Smooth muscle cell (in vitro differentiated cells): Measurements from ENCODE around the gene GIGYF2. TPM values are rescaled to one million over a fixed set of nuclear protein-coding genes. Genes with fewer than 3 reads are reported as not detected.

Source experiments
- DNase-seq: peaks from one replicate; lab custom pipeline; 2025; ENCODE audit not compliant: unreplicated experiment; lab: John Stamatoyannopoulos, UW
- H2AFZ ChIP-seq: fragments of 200-600 bp; sonication (generic); 2 replicates; pipeline ENCODE4 v1.6.0; 2016; ENCODE audit warnings: antibody characterized with exemption, low read depth, mild to moderate bottlenecking
- H3F3A ChIP-seq: fragments of 200-600 bp; sonication (generic); 2 replicates; pipeline ENCODE4 v1.6.0; 2017; ENCODE audit warnings: antibody characterized with exemption, low read depth
- H3K27ac ChIP-seq: fragments of 200-600 bp; sonication (generic); 2 replicates; pipeline ENCODE4 v1.5.1; 2016; ENCODE audit warnings: low read depth, mild to moderate bottlenecking
- H3K27me3 ChIP-seq: fragments of 200-600 bp; sonication (generic); 2 replicates; pipeline ENCODE4 v1.6.1; 2016; ENCODE audit warnings: low read depth, mild to moderate bottlenecking
- H3K36me3 ChIP-seq: fragments of 200-600 bp; sonication (generic); 2 replicates; pipeline ENCODE4 v1.5.1; 2016; ENCODE audit warnings: low read depth
- H3K4me1 ChIP-seq: fragments of 200-600 bp; sonication (generic); 2 replicates; pipeline ENCODE4 v1.5.1; 2016; ENCODE audit warnings: low read depth
- H3K4me2 ChIP-seq: fragments of 200-600 bp; sonication (generic); 2 replicates; pipeline ENCODE4 v1.6.0; 2016; ENCODE audit warnings: mild to moderate bottlenecking
- H3K4me3 ChIP-seq: fragments of 200-600 bp; sonication (generic); 2 replicates; pipeline ENCODE4 v1.5.1; 2016; ENCODE audit warnings: mild to moderate bottlenecking
- H3K79me2 ChIP-seq: fragments of 200-600 bp; sonication (generic); 2 replicates; pipeline ENCODE4 v1.6.0; 2016; ENCODE audit warnings: low read depth, mild to moderate bottlenecking
- H3K9ac ChIP-seq: fragments of 200-600 bp; sonication (generic); 2 replicates; pipeline ENCODE4 v1.6.0; 2016; ENCODE audit warnings: low read depth
- H3K9me3 ChIP-seq: fragments of 200-600 bp; sonication (generic); replicated peaks from 2 replicates; pipeline ENCODE4 v1.5.1; 2016; ENCODE audit warnings: low read depth
- H4K20me1 ChIP-seq: fragments of 200-600 bp; sonication (generic); 2 replicates; pipeline ENCODE4 v1.6.0; 2016; ENCODE audit warnings: low read depth
- CTCF ChIP-seq: fragments of 200-600 bp; sonication (generic); IDR thresholded peaks from 2 replicates; pipeline ENCODE4 v1.5.1; 2017; ENCODE audit warnings: borderline replicate concordance, mild to moderate bottlenecking, antibody characterized with exemption; ENCODE audit not compliant: insufficient read depth, poor library complexity, severe bottlenecking
- WGBS: methylation state at CpG from one replicate; pipeline ENCODE4 v1.1.7; 2016; ENCODE audit warnings: low lambda C conversion rate; 5-methylcytosine and 5-hydroxymethylcytosine counted together
- polyA plus RNA-seq: library from polyadenylated mRNA; unstranded; fragments of >200 nt; fragmentation: Nextera tagmentation; extraction: Ambion mirVana; gene quantifications from 2 replicates; pipeline ENCODE4 v1.2.1, GENCODE V29; 2016
- total RNA-seq: library from RNA; depleted of rRNA; stranded (reverse); fragments of >200 nt; gene quantifications from 2 replicates; pipeline ENCODE4 v1.2.3, GENCODE V29; 2014

GIGYF2 gene
- total and polyA plus RNA-seq, 2 experiments from 2014 or later: 16.2 to 57.6 TPM

DNA sequence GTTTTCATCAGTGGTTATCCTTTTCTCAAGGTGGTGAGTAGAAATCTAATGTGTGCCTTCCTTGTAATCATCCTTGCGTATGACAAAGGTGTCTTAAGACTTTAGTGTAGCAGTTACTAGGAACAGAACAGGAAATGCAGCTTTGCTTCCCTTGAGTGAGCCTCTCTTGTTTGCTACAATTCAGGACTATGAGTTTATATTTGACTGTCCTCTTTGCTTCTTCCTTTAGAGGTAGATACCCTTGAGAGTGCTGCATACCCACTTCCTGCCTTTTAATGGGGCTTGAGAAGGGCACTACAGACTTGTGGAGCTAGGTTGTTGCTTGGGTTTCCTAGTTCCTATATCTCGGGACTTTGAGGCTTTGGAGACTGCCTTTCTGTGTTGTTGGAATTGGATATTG lies 75.4 kb downstream of the GIGYF2 start:
- WGBS: 90% methylated on average over 2 of the region's 2 CpGs
- Histone ChIP-seq H3F3A (no peaks in the 10 kb centered on the region), H2AFZ (no peak overlapping the region), H3K4me1 (peaks cover 13% of the 10 kb centered on the region), H3K36me3 (no peaks in the 10 kb centered on the region), H3K9me3 (no peaks in the 10 kb centered on the region), H3K9ac (no peak overlapping the region), H3K27ac (no peak overlapping the region), H3K4me3 (no peak overlapping the region), H4K20me1 (peaks cover 7% of the 10 kb centered on the region), H3K27me3 (no peaks in the 10 kb centered on the region), H3K79me2 (no peaks in the 10 kb centered on the region), H3K4me2 (no peak overlapping the region)
- no peak for TF ChIP-seq CTCF
- DNase-seq: no peak

- H3K36me3 ChIP-seq: no peaks in the 10 kb centered on the region
- no peaks in the 10 kb centered on the region for H3F3A ChIP-seq
- no peaks in the 10 kb centered on the region for H3K27me3 ChIP-seq
- H2AFZ ChIP-seq: no peak overlapping the region
- no peak for TF ChIP-seq CTCF
- peaks cover 15% of the 10 kb centered on the region for H3K4me1 ChIP-seq
- H3K9ac ChIP-seq: no peak overlapping the region
- 98% methylated on average over 9 of the region's 9 CpGs for WGBS
- no peak overlapping the region for H3K4me3 ChIP-seq
- H3K79me2 ChIP-seq: no peaks in the 10 kb centered on the region
- H3K9me3 ChIP-seq: no peaks in the 10 kb centered on the region
- H3K4me2 ChIP-seq: no peak overlapping the region
- peaks cover 7% of the 10 kb centered on the region for H4K20me1 ChIP-seq
- no peak for DNase-seq
- H3K27ac ChIP-seq: no peak overlapping the region
Measured at GRCh38 chr2:232773815-232774214, 76.7 kb downstream of the GIGYF2 start.

GRCh38 chr2:232776435-232776834 lies 79.3 kb downstream of the GIGYF2 start, which contains the start of gene KCNJ13:
Gene KCNJ13, minus strand, starts transcription at chr2:232776565. Its CDS starts 5,203 bp downstream, at chr2:232771362.
- H3K4me2 ChIP-seq: peak within 1 kb of the TSS; percentile 47
- H2AFZ ChIP-seq: no peak within 1 kb of the TSS
- no peak within 1 kb of the TSS for H3K9ac ChIP-seq
- H3K4me3 ChIP-seq: peak within 1 kb of the TSS; percentile 30
- peaks cover 7% of the 10 kb centered on the region for H4K20me1 ChIP-seq
- no peaks in the 10 kb centered on the region for H3F3A ChIP-seq
- H3K27me3 ChIP-seq: no peaks in the 10 kb centered on the region
- peaks cover 15% of the 10 kb centered on the region for H3K4me1 ChIP-seq
- no peak for TF ChIP-seq CTCF
- no peaks in the 10 kb centered on the region for H3K79me2 ChIP-seq
- no peaks in the 10 kb centered on the region for H3K36me3 ChIP-seq
- peak within 1 kb of the TSS; percentile 50 for H3K27ac ChIP-seq
- no peak for DNase-seq
- no peaks in the 10 kb centered on the region for H3K9me3 ChIP-seq
- WGBS: 17% methylated on average over 1 of the region's 1 CpG

DNA sequence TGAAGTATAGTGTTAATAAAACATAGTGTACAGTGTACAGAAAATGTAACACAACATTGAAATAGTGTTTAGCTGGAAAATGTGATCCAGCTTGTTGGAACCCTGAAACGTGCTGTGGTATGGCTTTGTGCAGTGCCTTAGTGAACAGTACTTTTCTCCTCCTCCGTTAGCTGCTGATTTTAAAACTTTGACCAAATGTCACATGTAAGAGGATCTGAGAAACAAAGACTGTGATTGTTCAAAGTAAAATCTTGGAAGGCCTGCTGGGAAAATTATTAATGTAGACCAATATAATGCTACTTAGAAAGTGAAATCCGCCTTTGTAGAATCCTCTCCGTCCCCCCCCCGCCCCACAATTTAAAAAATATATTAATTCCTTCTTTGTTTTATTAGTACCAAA lies 80.1 kb downstream of the GIGYF2 start:
- Histone ChIP-seq H4K20me1 (peaks cover 7% of the 10 kb centered on the region), H3K27me3 (no peaks in the 10 kb centered on the region), H3K36me3 (no peaks in the 10 kb centered on the region), H3F3A (peaks cover 2% of the 10 kb centered on the region), H3K4me2 (no peak overlapping the region), H3K27ac (no peak overlapping the region), H3K79me2 (no peaks in the 10 kb centered on the region), H3K9me3 (no peaks in the 10 kb centered on the region), H2AFZ (no peak overlapping the region), H3K4me1 (peaks cover 15% of the 10 kb centered on the region), H3K9ac (no peak overlapping the region), H3K4me3 (no peak overlapping the region)
- 90% methylated on average over 5 of the region's 5 CpGs for WGBS
- no peak for DNase-seq
- no peak for TF ChIP-seq CTCF
